HCT116 (cell line): ENCODE measurements around the gene ABCC1. TPM values are rescaled to one million over a fixed set of nuclear protein-coding genes. Genes with fewer than 3 reads are reported as not detected.

Experiments
- ATAC-seq: fragments of 200-7000 bp; cut with Tn5 transposase; 2 replicates; pipeline ENCODE4 v1.9.1; 2020; ENCODE audit warnings: mild to moderate bottlenecking, moderate library complexity
- BruUV-seq: library from RNA; stranded (reverse); fragments of 400-500 nt; replicated peaks from 2 replicates; lab custom pipeline; 2021; lab: Mats Ljungman, UMichigan
- CTCF ChIA-PET: fragments of 300-600 bp; sonication (Branson Sonifier 250); formaldehyde crosslinking; loops from one replicate; lab custom pipeline; 2021; ENCODE audit warnings: antibody characterized with exemption; lab: Charles Lee
- POLR2A ChIA-PET: fragments of 300-600, 350-600 bp; sonication (Branson Sonifier 250); formaldehyde crosslinking; loops from one replicate; lab custom pipeline; 2021; ENCODE audit warnings: antibody characterized with exemption; lab: Charles Lee
- RAD21 ChIA-PET, 2 experiments: fragments of 300-600 bp; sonication (Branson Sonifier 250); formaldehyde crosslinking; loops; one replicate each; lab custom pipeline; 2023; ENCODE audit warnings: low total read pairs in 2 of 2; ENCODE audit not compliant: uncharacterized antibody in 2 of 2, unreplicated experiment in 2 of 2, low non-redundant PET in 1 of 2; lab: Charles Lee
- DNase-seq: peaks from one replicate; pipeline ENCODE4 v3.0.0-alpha.2; 2010; ENCODE audit warnings: low read depth, low spot score
- H2AFZ ChIP-seq: fragments of 200-600 bp; shearing (Covaris generic), sonication (generic); 2 replicates; pipeline ENCODE4 v1.6.1; 2017; ENCODE audit warnings: low read depth, mixed run types, mixed read lengths, antibody characterized with exemption, low read length; ENCODE audit not compliant: poor library complexity, severe bottlenecking
- H3K27ac ChIP-seq: 2 replicates; pipeline ENCODE4 v1.5.1; 2012; ENCODE audit warnings: low read depth, low read length
- H3K27me3 ChIP-seq: fragments of 200-600 bp; sonication (generic); 2 replicates; pipeline ENCODE4 v1.6.1; 2016; ENCODE audit warnings: mixed run types, low read length, mixed read lengths; ENCODE audit not compliant: insufficient read depth
- H3K36me3 ChIP-seq, 2 experiments: fragments of 200-500 bp in 1 of 2; fragments of 200-600 bp in 1 of 2; sonication (Bioruptor generic) in 1 of 2; sonication (generic) in 1 of 2; 2 replicates each; pipeline versions ENCODE4 v1.5.1 to v1.6.1; 2014 to 2016; ENCODE audit warnings: low read length in 2 of 2, inconsistent platforms in 1 of 2, mixed read lengths in 1 of 2, mixed run types in 1 of 2; ENCODE audit not compliant: insufficient read depth in 2 of 2, control insufficient read depth in 1 of 2
- H3K4me1 ChIP-seq, 2 experiments: fragments of 200-600 bp in 1 of 2; sonication (generic) in 1 of 2; 2 replicates each; pipeline versions ENCODE4 v1.5.1 to v1.6.1; 2012 to 2017; ENCODE audit warnings: low read length in 2 of 2, inconsistent platforms in 1 of 2, mild to moderate bottlenecking in 1 of 2, mixed read lengths in 1 of 2, mixed run types in 1 of 2, moderate library complexity in 1 of 2; ENCODE audit not compliant: insufficient read depth in 2 of 2, control insufficient read depth in 1 of 2
- H3K4me2 ChIP-seq: fragments of 200-600 bp; sonication (generic); 2 replicates; pipeline ENCODE4 v1.6.1; 2017; ENCODE audit warnings: mixed run types, low read length, mixed read lengths
- H3K4me3 ChIP-seq, 2 experiments: fragments of 200-600 bp in 1 of 2; sonication (generic) in 1 of 2; replicated peaks in 1 of 2; 2 replicates each; pipeline ENCODE4 v1.5.1; 2011 to 2016; ENCODE audit warnings: low read length in 2 of 2, control low read depth in 1 of 2, low read depth in 1 of 2, mild to moderate bottlenecking in 1 of 2, mixed read lengths in 1 of 2, mixed run types in 1 of 2
- H3K79me2 ChIP-seq: fragments of 200-600 bp; sonication (generic); 2 replicates; pipeline ENCODE4 v1.6.1; 2017; ENCODE audit warnings: mild to moderate bottlenecking, mixed run types, low read length, moderate library complexity, mixed read lengths; ENCODE audit not compliant: insufficient read depth
- H3K9ac ChIP-seq: fragments of 200-600 bp; sonication (generic); 2 replicates; pipeline ENCODE4 v1.6.1; 2016; ENCODE audit warnings: low read length, mixed read lengths
- H3K9me2 ChIP-seq: fragments of 200-600 bp; sonication (generic), shearing (Covaris generic); 2 replicates; pipeline ENCODE4 v1.6.1; 2017; ENCODE audit warnings: mixed run types, mild to moderate bottlenecking, moderate library complexity; ENCODE audit not compliant: insufficient read depth
- H3K9me3 ChIP-seq, 2 experiments: fragments of 200-500 bp in 1 of 2; fragments of 200-600 bp in 1 of 2; sonication (Bioruptor generic) in 1 of 2; sonication (generic) in 1 of 2; 2 replicates each; pipeline ENCODE4 v1.6.1; 2014 to 2017; ENCODE audit warnings: low read length in 2 of 2, mixed read lengths in 2 of 2, inconsistent platforms in 1 of 2, low read depth in 1 of 2, mild to moderate bottlenecking in 1 of 2, mixed run types in 1 of 2, moderate library complexity in 1 of 2; ENCODE audit not compliant: control insufficient read depth in 1 of 2, insufficient read depth in 1 of 2
- H4K20me1 ChIP-seq: fragments of 200-600 bp; sonication (generic), shearing (Covaris generic); 2 replicates; pipeline ENCODE4 v1.6.1; 2017; ENCODE audit warnings: mixed run types, mild to moderate bottlenecking, moderate library complexity; ENCODE audit not compliant: insufficient read depth
- CBX3 ChIP-seq: IDR thresholded peaks from 2 replicates; pipeline ENCODE4 v1.6.1; 2012; ENCODE audit warnings: low read depth
- CEBPB ChIP-seq: IDR thresholded peaks from 2 replicates; pipeline ENCODE4 v1.6.1; 2012; ENCODE audit warnings: low read depth
- EGR1 ChIP-seq: IDR thresholded peaks from 2 replicates; pipeline ENCODE4 v1.6.1; 2012; ENCODE audit warnings: low read depth
- EZH2phosphoT487 ChIP-seq: fragments of 200-600 bp; IDR thresholded peaks from 2 replicates; pipeline ENCODE4 v1.6.1; 2018; ENCODE audit warnings: antibody characterized with exemption, borderline replicate concordance
- FOSL1 ChIP-seq: IDR thresholded peaks from 2 replicates; pipeline ENCODE4 v1.6.1; 2012; ENCODE audit warnings: low read depth
- JUND ChIP-seq: IDR thresholded peaks from 2 replicates; pipeline ENCODE4 v1.6.1; 2012
- POLR2A ChIP-seq: IDR thresholded peaks from 2 replicates; pipeline ENCODE4 v1.7.0; 2011; ENCODE audit warnings: borderline replicate concordance; ENCODE audit not compliant: insufficient read depth, insufficient read length; ENCODE audit errors: extremely low read depth
- POLR2AphosphoS5 ChIP-seq: IDR thresholded peaks from 2 replicates; pipeline ENCODE4 v1.6.1; 2011; ENCODE audit warnings: mild to moderate bottlenecking, low read depth, low read length, moderate library complexity
- SIN3A ChIP-seq: IDR thresholded peaks from 2 replicates; pipeline ENCODE4 v1.6.1; 2012; ENCODE audit warnings: low read depth
- SP1 ChIP-seq: IDR thresholded peaks from 2 replicates; pipeline ENCODE4 v1.6.1; 2012; ENCODE audit warnings: low read depth
- SRF ChIP-seq: IDR thresholded peaks from 2 replicates; pipeline ENCODE4 v1.6.1; 2012; ENCODE audit warnings: low read depth
- YY1 ChIP-seq: IDR thresholded peaks from 2 replicates; pipeline ENCODE4 v1.6.1; 2011; ENCODE audit warnings: low read length, low read depth, moderate library complexity, mild to moderate bottlenecking; ENCODE audit not compliant: insufficient replicate concordance; ENCODE audit errors: extremely low read depth
- ZFX ChIP-seq: fragments of 450-650 bp; IDR thresholded peaks from 2 replicates; pipeline ENCODE4 v1.6.1; 2017
- ZNF274 ChIP-seq: fragments of 200-500 bp; sonication (Bioruptor generic); IDR thresholded peaks from 2 replicates; pipeline ENCODE4 v1.6.1; 2014; ENCODE audit warnings: mild to moderate bottlenecking, low read depth, low read length, inconsistent platforms
- intact Hi-C: fragments of 100-400 bp; cut with micrococcal nuclease; formaldehyde crosslinking; loops from 2 replicates; pipeline ENCODE4 v1.10.0; 2022
- total RNA-seq: library from RNA; stranded (reverse); gene quantifications from one replicate; pipeline ENCODE4 v1.2.1, GENCODE V29; 2021; ENCODE audit not compliant: unreplicated experiment
- TF ChIP-seq, protein P1 (sequence below): IDR thresholded peaks from 2 replicates; pipeline ENCODE4 v1.6.1; 2011; ENCODE audit warnings: mild to moderate bottlenecking, low read length, moderate library complexity; ENCODE audit not compliant: insufficient replicate concordance; ENCODE audit errors: extremely low read depth
- TF ChIP-seq, protein P2 (sequence below): IDR thresholded peaks from 2 replicates; pipeline ENCODE4 v1.6.1; 2012
- TF ChIP-seq, protein P3 (sequence below): IDR thresholded peaks from 2 replicates; pipeline ENCODE4 v1.6.1; 2012
- TF ChIP-seq, protein P4 (sequence below): IDR thresholded peaks from 2 replicates; pipeline ENCODE4 v1.6.1; 2012; ENCODE audit warnings: low read depth

ABCC1 gene
- total RNA-seq, 1 experiment from 2014 or later = 61.9 TPM

DNA sequence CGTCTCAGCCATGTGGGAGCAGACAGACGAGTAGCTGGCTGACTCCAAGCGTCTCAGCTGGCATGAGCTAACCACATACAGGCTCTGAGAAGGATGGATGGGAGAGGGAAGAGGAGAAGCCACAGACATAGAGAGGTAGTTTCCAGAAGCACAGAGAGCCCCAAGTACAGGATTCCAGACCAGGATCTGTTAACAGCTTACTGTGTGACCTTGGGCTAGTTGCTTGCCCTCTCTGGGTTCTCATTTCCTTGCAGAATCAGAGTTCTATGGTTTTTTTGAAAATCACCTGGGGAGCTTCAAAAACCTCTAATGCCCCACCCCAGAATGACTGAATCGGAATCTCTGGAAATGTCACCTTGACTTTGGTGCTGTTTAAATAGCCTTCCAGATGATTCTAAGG, 213.7 kb downstream of the ABCC1 start (continued):
- TF ChIP-seq, protein P1, sequence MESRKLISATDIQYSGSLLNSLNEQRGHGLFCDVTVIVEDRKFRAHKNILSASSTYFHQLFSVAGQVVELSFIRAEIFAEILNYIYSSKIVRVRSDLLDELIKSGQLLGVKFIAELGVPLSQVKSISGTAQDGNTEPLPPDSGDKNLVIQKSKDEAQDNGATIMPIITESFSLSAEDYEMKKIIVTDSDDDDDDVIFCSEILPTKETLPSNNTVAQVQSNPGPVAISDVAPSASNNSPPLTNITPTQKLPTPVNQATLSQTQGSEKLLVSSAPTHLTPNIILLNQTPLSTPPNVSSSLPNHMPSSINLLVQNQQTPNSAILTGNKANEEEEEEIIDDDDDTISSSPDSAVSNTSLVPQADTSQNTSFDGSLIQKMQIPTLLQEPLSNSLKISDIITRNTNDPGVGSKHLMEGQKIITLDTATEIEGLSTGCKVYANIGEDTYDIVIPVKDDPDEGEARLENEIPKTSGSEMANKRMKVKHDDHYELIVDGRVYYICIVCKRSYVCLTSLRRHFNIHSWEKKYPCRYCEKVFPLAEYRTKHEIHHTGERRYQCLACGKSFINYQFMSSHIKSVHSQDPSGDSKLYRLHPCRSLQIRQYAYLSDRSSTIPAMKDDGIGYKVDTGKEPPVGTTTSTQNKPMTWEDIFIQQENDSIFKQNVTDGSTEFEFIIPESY = no peak
- TF ChIP-seq ZFX (no peak), POLR2AphosphoS5 (no peak), SIN3A (no peak), EZH2phosphoT487 (no peak), CBX3 (no peak), CEBPB (no peak)
- TF ChIP-seq, protein P2, sequence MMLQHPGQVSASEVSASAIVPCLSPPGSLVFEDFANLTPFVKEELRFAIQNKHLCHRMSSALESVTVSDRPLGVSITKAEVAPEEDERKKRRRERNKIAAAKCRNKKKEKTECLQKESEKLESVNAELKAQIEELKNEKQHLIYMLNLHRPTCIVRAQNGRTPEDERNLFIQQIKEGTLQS = no peak

DNA sequence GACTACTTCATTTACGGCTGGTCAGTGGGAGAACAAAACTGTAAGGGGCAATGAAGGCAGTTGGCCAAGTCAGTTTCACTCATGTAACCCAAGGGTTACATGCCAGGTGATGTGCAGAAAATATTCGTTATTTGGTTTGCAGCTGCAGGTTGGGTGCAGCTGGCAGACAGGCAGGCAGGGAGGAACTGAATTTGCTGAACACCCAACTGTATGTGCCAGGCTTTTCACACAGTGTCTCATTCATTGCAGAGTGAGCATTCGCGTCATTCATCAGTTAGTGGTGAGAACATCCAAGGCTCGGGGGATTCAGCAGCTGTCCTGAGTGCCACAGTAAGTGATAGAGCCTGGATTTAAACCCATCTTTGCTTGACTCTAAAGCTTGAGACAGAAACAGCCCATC, 214.2 kb downstream of the ABCC1 start:
- no peaks in the 10 kb centered on the region for H3K27me3 ChIP-seq
- BruUV-seq = no TSS peak
- ATAC-seq = no peak
- H3K27ac ChIP-seq = no peak overlapping the region
- intact Hi-C loops = no loop called here
- H3K4me2 ChIP-seq = no peak overlapping the region
- RAD21 ChIA-PET = no interaction called here
- H3K9ac ChIP-seq = no peak overlapping the region
- no peaks in the 10 kb centered on the region for H3K9me3 ChIP-seq
- H2AFZ ChIP-seq = no peak overlapping the region
- CTCF ChIA-PET = no interaction called here
- no peak for DNase-seq
- TF ChIP-seq CBX3 (no peak), POLR2A (no peak), ZNF274 (no peak), SP1 (no peak), FOSL1 (no peak), SRF (no peak), JUND (no peak), EGR1 (no peak), ZFX (no peak), YY1 (no peak), CEBPB (no peak), POLR2AphosphoS5 (no peak)
- TF ChIP-seq, protein P1 = no peak
- TF ChIP-seq, protein P2 = no peak
- TF ChIP-seq, protein P3, sequence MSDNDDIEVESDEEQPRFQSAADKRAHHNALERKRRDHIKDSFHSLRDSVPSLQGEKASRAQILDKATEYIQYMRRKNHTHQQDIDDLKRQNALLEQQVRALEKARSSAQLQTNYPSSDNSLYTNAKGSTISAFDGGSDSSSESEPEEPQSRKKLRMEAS = no peak
- TF ChIP-seq, protein P4, sequence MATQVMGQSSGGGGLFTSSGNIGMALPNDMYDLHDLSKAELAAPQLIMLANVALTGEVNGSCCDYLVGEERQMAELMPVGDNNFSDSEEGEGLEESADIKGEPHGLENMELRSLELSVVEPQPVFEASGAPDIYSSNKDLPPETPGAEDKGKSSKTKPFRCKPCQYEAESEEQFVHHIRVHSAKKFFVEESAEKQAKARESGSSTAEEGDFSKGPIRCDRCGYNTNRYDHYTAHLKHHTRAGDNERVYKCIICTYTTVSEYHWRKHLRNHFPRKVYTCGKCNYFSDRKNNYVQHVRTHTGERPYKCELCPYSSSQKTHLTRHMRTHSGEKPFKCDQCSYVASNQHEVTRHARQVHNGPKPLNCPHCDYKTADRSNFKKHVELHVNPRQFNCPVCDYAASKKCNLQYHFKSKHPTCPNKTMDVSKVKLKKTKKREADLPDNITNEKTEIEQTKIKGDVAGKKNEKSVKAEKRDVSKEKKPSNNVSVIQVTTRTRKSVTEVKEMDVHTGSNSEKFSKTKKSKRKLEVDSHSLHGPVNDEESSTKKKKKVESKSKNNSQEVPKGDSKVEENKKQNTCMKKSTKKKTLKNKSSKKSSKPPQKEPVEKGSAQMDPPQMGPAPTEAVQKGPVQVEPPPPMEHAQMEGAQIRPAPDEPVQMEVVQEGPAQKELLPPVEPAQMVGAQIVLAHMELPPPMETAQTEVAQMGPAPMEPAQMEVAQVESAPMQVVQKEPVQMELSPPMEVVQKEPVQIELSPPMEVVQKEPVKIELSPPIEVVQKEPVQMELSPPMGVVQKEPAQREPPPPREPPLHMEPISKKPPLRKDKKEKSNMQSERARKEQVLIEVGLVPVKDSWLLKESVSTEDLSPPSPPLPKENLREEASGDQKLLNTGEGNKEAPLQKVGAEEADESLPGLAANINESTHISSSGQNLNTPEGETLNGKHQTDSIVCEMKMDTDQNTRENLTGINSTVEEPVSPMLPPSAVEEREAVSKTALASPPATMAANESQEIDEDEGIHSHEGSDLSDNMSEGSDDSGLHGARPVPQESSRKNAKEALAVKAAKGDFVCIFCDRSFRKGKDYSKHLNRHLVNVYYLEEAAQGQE = no peak
- no peak overlapping the region for H3K4me3 ChIP-seq
- H3K9me2 ChIP-seq = no peaks in the 10 kb centered on the region
- H3K36me3 ChIP-seq = no peaks in the 10 kb centered on the region
- POLR2A ChIA-PET = no interaction called here
- H3K4me1 ChIP-seq = no peaks in the 10 kb centered on the region
- no peaks in the 10 kb centered on the region for H4K20me1 ChIP-seq
- no peaks in the 10 kb centered on the region for H3K79me2 ChIP-seq
